ENCODE data around the gene LRMDA.

The LRMDA gene

DNA sequence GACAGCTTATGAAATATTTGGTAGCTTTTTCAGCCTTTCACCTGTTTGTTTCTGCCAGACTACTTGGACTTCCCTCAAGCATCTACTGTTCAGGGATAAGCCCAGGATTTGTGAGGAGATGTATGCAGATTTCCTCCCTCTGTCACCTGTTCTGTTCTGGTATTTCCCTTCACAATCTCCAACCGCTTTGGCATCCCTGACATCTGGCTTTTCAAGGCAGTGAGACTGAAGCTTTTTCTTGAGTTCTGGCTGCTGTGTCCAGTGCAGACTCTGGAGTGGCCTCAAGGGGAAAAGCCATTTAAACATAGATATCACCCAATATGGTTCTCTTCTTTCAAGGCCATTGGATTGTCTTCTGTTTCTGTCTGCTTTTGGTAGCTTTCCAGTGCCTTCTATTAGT, 369.7 kb downstream of the LRMDA start:
- no peak for DNase-seq

DNA sequence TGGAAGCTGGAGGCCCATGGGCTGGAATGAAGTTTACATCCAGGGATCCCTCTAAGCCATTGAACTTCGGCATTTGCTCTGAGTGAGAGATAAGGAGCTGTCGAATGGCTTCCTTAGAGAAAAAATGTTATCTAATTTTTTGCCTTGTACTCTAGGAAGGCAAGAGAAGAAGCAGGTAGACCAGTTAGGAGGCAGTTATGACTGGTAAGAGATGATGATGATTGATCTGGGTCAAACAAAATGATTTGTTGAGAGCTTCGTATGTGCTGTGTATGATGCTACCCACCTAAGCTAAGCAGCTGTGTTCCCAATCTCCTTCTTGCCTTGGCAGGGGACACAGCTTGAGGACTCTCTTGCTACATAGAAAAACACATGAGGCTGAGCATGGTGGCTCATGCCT, 370.2 kb downstream of the LRMDA start:
- DNase-seq = no peak

DNA sequence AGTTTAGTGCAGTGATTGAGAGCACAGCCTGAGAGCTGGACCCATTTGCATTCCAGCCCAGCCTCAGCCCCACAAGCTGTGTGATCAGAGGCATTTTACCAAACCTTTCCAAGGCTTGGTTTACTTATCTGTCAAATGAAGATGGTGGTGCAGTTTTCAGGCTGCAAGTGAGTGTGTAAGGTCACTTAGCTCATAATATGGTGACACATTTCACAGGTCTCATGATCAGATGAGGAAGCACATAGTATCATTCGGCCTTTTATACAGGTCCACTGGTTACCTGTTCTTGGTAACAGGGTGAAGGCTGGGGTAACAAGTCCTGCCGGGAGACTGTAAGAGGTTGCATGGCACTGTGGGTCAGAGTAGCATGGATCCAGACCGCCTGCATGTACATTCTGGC, 371.7 kb downstream of the LRMDA start:
- DNase-seq = no peak

DNA sequence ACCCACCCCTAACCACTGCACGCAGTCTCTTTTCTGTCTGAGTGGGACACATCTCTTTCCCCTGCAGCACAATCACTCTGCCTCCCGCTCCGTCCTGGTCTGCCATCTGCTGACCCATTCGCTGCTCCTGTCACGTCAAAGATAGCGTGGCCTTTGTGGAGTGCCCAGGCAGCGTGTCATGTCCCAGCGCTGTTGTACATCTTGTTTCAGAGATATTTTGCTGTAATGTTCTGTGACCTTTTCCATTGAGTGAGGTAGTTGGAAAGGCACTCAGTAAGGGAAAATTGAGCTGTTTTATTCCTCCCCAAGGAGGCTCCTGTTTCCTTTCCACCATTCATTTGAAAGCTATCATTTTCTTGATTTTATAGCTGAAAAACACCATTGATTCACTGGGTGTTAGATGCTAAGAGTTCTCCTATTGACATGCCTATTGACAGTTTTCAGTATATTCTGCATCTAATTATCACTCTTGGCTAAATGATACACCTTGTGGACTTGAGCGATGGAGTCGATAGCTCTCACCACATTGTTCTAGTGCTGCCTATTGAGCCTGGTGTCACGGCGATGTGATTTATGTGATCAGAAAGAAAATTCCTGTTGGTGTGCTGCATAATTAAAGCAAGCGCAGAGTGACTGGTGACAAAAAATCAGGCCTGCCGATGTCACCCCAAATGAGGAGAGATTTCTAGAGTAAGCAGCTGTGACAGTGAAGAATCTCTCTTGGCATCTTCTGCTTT, 372.6 kb downstream of the LRMDA start:
- no peak for DNase-seq

DNA sequence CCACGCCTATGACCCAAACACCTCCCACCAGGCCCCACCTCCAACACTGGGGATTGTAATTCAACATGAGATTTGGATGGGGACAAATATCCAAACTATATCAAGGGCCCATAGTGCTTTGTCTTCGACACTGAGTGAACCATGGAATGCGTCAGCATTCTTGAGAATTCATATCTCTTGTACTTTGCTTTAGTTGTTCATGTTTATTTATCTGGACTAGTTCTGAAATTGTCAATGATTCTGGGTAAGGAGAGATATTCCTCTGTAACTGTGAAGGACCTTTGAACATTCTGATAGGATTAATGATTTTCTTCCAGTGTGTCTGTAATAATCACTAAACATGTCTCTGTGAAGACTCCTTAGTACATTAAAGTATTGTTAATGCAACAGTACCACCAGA, 374.8 kb downstream of the LRMDA start:
- DNase-seq = no peak

DNA sequence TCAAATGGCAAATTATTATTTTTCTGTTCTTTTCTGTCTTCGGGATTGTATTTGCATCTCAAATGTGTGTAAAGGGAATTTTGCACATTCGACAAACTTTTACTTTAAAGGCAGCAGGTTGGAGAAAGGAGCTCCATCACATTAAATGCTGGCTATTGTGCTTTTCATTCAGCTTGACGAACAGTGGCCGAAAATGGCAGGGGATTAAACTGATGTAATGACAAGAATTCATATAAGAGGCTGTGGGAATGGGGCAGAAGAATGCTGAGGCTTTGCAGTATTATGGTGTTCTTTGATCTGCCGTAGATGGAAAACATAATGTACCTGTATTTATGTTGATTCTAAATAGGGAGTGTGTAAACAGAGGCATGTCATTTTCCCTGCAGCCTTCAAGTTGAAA, 376.0 kb downstream of the LRMDA start:
- no peak for DNase-seq

DNA sequence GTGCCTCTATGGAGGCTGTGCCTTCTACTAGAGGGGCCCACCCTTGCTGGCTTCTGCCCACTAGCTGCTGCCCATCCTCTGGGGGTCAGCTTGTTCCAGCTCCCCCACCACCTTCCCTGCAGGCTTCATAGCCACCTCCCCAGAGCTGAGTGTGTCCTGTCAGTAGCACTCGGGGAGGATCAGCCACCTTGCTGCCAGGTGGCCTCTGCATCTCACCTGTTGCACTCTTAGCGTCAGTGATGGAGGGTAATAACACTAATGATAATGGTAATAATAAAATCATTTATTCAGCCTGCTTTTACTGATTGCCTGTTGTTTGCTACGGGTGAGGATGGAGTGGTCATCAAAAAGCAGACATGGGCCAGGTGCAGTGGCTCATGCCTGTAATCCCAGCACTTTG, 377.6 kb downstream of the LRMDA start:
- no peak for DNase-seq

DNA sequence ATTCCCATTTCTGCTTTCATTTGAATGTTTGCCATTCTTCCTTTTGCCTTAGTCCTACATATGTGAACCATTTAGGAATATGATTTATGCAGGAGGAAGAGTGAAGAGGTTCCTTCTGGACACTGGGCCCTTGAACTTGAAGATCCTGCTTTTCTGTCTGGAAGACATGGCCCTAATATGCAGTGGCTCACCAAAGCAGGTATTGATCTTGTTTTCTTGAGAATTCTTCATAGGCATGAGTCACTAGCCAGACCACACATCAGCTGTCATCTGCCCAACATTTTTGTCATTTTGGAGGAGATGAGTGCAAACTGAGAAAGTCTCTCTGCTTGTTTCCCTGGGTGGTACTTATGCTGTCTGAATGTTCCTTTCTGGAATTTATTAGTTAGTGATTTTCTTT, 382.6 kb downstream of the LRMDA start:
- DNase-seq = no peak

DNA sequence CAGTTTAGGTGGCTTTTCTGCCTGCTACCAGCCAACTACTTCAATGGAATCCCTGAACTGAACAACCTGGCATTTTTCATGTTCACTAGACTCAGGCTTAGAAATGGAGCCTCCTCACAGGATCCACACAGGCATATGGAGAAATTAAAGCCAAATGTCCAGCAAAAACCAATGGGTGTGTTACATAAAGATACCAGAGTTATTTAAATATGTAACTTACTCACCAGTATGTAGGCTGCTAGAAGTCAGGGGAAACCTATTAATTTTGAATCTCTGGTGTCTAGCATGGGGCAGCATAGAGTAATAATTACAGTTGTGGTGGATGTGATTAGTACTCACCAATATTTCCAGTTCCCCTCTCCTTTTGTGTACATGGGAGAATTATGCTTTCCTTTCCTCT, 383.6 kb downstream of the LRMDA start:
- no peak for DNase-seq

DNA sequence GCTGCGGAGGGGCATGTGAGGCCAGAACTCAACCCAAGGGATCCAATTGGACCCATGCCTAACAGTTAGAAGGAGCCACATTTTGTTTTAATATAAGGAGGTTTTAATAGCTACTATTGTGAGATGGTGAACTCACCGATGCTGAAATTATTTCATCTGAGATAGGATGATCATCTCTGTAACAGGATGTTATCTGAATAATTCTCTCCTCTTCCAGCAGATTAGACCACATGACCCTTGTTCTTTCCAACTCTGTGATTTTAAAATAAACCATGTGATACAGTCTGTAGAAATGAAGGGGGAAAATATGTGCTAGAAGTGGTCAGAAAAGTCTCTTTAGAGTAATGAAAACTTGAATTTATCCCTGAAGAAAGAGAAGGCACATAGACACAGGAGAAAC, 385.8 kb downstream of the LRMDA start:
- no peak for DNase-seq

DNA sequence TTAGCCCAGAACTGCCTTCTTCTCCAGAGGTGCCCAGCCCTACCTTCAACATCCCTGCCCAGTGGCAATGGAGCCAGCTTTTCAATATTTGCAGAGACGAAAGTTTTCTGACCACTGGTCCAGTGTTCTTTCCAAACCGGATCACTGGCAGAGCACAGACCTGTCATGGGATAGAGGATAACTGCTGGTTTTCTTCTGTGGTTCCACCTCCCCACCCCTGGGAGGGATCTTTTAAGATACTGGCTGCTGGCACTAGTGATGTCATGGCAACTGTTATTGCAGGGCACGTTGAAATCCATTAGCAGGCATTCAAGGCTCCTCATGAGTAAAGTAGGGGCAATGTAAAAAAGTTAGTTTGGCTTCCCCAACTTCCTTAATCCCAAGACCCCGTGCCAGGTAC, 387.1 kb downstream of the LRMDA start:
- DNase-seq = no peak

DNA sequence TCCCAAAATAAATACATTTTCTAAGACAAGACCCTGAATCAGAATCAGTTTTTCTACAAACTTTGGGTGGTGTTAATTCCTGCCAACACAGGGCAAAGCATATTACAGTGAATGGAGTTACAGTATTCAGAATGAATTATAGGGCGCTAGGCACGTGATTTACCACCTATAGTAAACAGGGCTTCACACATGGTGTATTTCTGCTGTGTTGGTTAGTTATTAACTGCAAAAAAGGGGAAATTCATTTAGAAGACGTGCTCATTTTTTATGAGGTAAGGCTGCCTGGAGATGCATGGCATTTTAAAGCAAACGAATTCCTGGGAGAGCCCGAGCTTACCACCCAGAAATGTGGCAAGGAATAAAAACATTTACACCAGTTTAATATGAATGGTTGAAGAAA, 393.8 kb downstream of the LRMDA start:
- DNase-seq = no peak

DNA sequence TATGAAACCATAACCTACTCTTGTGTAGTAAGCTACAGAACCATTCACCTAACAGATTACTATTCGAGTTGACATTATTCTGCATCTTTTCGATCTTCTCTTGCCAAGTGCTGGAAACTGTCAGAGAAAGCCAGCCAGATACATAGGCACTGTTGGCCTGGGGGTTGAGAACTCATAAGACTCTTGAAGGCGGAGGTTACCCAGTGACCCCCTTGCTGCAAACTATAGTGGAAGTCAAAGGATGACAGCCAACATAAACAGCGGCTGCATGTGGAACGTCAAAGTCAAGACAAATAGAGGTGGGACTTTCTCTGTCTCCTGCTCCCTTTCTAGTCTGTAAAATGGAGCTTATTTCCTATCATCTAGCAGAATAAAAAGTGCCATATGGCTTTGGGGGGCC, 394.2 kb downstream of the LRMDA start:
- DNase-seq = no peak

DNA sequence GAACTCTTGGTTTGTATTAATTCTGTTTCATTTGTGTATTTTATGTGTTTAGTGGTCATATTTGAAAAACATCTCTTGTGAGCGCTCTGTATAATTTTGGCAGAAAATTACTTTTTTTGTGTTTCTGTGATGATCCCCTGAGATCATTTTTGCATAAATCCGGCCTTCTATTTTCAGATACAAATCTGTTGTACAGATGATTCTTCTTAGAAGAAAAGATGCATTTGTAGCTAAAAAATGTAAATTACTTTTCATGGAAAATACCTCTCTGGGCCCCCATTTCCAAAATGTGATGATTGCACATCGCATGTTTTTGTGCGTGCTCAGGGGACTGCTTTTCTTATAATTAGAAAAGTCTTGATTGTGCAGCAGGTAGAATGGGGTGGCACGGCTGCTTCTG, 395.4 kb downstream of the LRMDA start:
- DNase-seq = no peak

DNA sequence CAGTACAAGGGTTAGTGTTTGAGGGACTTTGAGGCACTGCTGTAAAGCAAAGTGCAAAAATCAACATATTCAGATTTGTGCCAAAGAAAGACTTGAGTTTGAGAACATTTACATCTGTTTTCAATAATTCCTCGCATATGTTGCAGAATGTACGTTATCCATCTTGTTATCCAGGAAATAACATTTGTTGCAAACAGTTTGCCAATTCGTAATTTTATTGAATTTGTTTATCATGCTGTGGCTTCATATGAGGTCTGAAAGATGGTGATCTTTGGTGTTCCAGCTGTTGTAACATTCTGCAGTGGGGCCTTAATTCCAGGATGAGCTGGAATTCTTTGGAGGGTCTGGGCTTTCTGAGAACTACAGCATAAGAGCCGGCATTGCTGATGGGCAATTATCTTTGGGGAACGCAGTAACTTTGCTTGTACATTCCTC, 396.2 kb downstream of the LRMDA start:
- no peak for DNase-seq

DNA sequence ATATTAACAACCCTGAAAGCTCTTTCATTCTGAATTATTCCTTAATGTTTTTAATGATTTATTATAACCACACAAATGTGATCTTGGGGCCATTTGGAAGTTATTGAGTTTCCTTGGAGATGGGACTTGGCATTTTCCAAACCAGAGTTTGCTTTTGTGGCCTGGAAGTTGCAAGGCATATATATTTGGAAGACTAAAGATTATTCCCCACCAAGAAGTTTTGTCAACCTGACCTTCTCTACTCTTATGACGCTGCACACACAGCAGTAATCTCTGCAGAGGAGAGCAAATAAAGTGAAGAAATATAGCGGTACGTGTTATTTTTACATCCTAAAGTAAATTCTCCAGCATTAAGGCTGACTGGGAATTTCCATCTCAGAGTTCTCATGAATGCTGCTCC, 397.0 kb downstream of the LRMDA start:
- no peak for DNase-seq

DNA sequence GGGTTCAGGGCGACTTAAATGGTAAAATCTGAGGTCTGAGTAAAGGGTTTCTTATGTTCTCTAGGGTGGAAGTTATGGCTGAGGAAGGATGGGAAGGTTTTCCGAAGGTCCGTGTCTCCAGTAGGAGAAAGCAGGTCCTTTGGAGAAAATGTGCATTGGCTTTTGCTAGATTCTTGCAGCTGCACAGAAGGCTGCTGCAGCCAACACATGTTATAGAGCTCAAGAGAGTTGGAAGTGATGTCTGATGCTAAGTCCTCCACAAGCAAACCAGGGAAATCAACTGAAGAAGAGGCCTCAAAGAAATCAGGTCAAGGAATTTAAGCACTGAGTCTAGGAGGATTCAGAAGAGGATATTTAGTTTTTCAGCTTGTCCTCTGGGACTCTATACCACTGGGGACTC, 404.6 kb downstream of the LRMDA start:
- no peak for DNase-seq

DNA sequence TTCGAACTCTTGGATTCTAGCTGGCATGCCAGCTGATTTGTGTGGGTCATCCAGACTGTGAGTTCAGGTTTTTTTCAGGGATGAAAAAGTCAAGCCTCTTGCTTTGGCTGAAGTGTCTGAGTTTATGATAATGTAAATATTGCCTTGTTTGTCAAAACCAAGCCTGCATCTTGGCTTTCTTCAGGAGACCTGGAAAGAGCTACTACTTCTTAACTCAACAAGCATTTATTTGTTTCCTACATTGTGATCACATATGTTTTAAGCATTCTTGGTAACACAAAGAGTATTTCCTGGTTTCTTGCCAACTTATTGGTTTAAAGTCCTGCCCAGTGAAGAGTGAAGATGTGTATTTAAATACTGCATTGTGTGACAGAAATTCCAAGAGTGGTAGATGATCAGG, 407.1 kb downstream of the LRMDA start:
- DNase-seq = peak; percentile 15 to 30

DNA sequence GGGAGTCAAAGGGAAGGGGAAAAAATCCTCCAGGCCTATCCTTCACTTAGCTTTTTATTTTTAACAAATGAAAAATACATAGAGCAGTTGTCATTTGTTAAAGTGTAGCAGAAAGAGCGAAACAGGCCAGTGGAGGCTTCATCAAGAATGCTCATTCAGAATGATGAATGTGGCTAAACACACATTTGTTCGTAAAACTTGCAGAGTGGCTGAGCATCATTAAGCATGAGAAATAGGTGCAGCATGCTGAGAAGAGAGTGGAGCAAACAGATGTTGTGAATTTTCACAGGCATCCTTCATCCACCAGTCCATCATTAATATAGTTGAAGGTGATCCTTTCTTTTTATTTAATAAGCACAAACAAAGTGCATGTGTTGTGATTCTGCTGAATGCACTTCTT, 407.6 kb downstream of the LRMDA start:
- DNase-seq = no peak

DNA sequence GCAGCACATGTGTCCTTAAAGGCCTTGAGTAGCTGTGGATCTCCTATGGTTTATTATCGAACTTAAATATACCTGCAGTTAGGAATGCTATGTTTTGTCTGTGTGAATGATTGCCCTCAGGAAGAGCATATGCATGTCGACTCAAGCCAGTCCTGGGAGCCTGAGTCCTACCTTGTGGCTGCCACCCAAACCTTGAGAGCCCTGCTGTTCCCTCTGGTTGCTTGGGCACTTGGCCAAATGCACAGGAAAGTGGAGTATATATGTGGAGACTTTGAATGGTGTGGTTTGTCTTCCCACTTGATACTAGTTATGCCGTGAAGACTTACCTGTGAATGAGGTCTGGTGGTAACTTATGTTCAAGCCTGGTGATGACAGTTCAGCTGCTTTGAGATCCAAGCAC, 409.8 kb downstream of the LRMDA start:
- DNase-seq = peak in 1 of 2 experiments; percentile 17

DNA sequence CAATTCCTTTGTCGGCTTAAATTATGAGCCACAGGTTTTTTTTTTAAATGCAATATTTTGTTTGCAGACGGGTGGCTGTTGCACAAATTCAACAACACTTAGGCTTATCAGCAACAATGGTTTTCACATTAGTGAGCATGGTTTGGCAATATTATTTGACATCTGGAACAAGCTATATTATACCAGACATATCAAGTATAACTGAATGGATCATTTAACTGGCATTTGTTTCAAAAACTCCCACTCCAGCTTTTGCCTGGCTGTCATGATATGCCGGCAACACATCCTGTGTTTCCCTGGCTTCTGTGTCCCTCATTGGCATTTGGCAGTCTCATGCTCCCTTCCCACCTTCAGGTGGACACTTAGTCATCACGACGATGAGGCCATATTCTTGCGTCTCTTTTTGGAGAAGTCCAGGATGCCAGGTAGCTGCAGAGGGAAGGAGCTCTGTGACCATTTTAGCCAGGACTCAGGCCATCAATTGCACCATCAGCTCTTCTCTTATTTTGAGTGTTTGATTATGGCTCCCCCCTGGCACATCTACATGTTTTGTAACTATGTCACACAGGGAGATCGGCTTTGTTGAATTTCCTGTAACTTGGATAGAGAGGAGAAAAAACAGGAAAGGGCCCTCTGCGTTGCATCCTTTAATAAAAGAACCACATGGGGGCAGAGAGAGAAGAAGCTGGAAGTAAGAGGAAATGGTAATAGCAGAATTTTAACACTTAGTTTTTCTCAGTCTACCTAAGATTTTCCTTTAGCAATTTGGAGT, 413.9 kb downstream of the LRMDA start:
- peak in 1 of 2 experiments; percentile 13 for DNase-seq

DNA sequence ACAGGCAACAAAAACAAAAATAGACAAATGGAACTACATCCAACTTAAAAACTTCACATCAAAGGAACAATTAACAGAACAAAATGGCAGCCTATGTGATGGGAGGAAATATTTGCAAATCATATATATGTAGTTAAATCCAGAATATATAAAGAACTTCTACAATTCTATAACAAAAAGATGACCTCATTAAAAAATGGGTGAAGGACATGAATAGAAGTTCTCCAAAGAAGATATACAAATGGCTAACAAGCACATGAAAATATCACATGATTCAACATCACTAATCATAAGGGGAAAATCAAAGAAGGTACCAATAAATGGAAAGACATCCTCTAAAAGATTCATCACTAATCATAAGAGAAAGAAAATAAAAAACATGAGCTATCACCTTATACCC, 416.1 kb downstream of the LRMDA start:
- DNase-seq = no peak

DNA sequence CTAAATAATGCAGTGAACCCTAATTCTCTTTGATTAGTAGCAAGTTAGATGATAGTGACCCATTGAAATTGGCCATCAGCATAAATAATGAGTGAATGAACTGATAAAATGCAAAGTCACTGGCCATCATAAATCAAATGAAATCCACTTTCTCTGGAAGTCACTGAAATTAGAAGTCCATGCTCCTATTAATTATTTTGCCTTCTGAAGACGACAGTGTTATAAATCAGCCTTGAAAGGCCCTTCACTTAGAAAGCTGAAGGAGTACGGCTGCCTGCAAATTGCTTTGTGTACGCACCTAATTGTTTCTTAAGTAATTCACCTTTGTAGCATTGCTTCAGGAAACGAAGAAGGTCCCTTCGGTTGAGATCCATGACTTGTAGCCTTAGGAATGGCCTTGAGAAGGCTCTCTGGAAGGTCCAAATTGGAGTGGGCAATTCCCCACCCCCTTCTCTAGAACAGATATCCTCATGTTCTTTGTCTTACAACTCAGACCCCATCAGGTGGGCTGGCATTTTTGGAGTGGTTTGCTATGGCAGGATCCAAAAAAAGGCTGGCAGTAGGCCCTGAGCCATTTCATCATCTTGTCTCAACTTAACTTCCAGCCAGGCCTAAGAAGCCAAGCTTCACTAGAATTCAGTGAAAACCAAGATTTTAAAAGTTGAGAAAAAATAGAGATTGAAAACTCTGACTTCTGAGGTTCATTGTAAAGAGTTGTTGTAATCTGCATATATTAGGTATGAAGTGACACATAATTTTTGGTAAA, 420.3 kb downstream of the LRMDA start:
- DNase-seq = no peak

All from NCI-H526 (cell line).